ENCODE measurements around the gene CORT. TPM values are rescaled to one million over a fixed set of nuclear protein-coding genes. Genes with fewer than 3 reads are reported as not detected.

Gene CORT
- total RNA-seq, 2 experiments from 2014 or later = 0.66 TPM; not detected in 1

- CTCF ChIA-PET (ENCODE audit: unreplicated experiment) = no interaction called here
- intact Hi-C loops (cut with micrococcal nuclease; ENCODE audit: unreplicated experiment) = no loop called here
These were observed 5.6 kb upstream of the CORT start for GRCh38 chr1:10444248-10444647.

GRCh38 chr1:10444795-10445397 is 4.9 kb upstream of the CORT start:
- Histone ChIP-seq H3K4me3 (ENCODE audit: low read depth, low read length, poor library complexity, severe bottlenecking) (no peak overlapping the region), H3K9me2 (ENCODE audit: insufficient read depth, low read length) (no peaks in the 10 kb centered on the region), H3K4me2 (ENCODE audit: low read length) (no peak overlapping the region), H3K9me3 (ENCODE audit: low read length) (no peaks in the 10 kb centered on the region), H3K4me1 (ENCODE audit: insufficient read depth, low read length, poor library complexity, severe bottlenecking) (no peaks in the 10 kb centered on the region), H3K36me3 (ENCODE audit: insufficient read depth, low read length) (peaks cover 5% of the 10 kb centered on the region; the same call in 1 of the 2 replicates), H3K79me2 (ENCODE audit: insufficient read depth, low read depth, low read length) (no peaks in the 10 kb centered on the region), H2AFZ (ENCODE audit: low read length) (no peak overlapping the region), H3K27ac (ENCODE audit: low read depth, low read length, poor library complexity, severe bottlenecking) (no peak overlapping the region), H4K20me1 (ENCODE audit: insufficient read depth, low read length) (no peaks in the 10 kb centered on the region)
- CTCF ChIA-PET (ENCODE audit: unreplicated experiment) = no interaction called here
- no peak for TF ChIP-seq EZH2phosphoT487 (IDR thresholded peaks at IDR 0.05; ENCODE audit: borderline replicate concordance, low read depth, low read length)
- TF ChIP-seq CTCF (conservative IDR thresholded peaks at IDR 0.05; ENCODE audit: low read length) = no peak
- no peak for DNase-seq (ENCODE audit: low spot score)
- no TSS peak for BruUV-seq (replicated peaks)
- intact Hi-C loops (cut with micrococcal nuclease; ENCODE audit: unreplicated experiment) = no loop called here
- POLR2A ChIA-PET = no interaction called here

More at GRCh38 chr1:10444248-10444647, 5.6 kb upstream of the CORT start:
- Histone ChIP-seq H3K27ac (ENCODE audit: low read depth, low read length, poor library complexity, severe bottlenecking) (no peak overlapping the region), H3K4me2 (ENCODE audit: low read length) (no peak overlapping the region), H3K79me2 (ENCODE audit: insufficient read depth, low read depth, low read length) (no peaks in the 10 kb centered on the region), H3K9me3 (ENCODE audit: low read length) (no peaks in the 10 kb centered on the region), H3K4me1 (ENCODE audit: insufficient read depth, low read length, poor library complexity, severe bottlenecking) (no peaks in the 10 kb centered on the region), H3K36me3 (ENCODE audit: insufficient read depth, low read length) (peaks cover 5% of the 10 kb centered on the region; the same call in 1 of the 2 replicates), H3K9me2 (ENCODE audit: insufficient read depth, low read length) (no peaks in the 10 kb centered on the region), H3K4me3 (ENCODE audit: low read depth, low read length, poor library complexity, severe bottlenecking) (no peak overlapping the region), H2AFZ (ENCODE audit: low read length) (no peak overlapping the region), H4K20me1 (ENCODE audit: insufficient read depth, low read length) (no peaks in the 10 kb centered on the region)
- no peak for DNase-seq (ENCODE audit: low spot score)
- POLR2A ChIA-PET = interaction anchor here (0.7 kb wide), 2 partner anchors 11 to 14 kb away, joined by 3 to 4 read pairs; partner anchors contain the start of gene CENPS
- TF ChIP-seq CTCF (conservative IDR thresholded peaks at IDR 0.05; ENCODE audit: low read length) (no peak), EZH2phosphoT487 (IDR thresholded peaks at IDR 0.05; ENCODE audit: borderline replicate concordance, low read depth, low read length) (no peak)
- BruUV-seq (replicated peaks) = no TSS peak

- ChIA-PET POLR2A (interaction anchor here (0.6 kb wide), 1 partner anchor 39 kb away, joined by 5 read pairs; no protein-coding TSS in a partner anchor), CTCF (ENCODE audit: unreplicated experiment) (no interaction called here)
- Histone ChIP-seq H3K9me3 (ENCODE audit: low read length) (no peaks in the 10 kb centered on the region), H2AFZ (ENCODE audit: low read length) (no peak overlapping the region), H3K4me1 (ENCODE audit: insufficient read depth, low read length, poor library complexity, severe bottlenecking) (no peaks in the 10 kb centered on the region), H3K79me2 (ENCODE audit: insufficient read depth, low read depth, low read length) (no peaks in the 10 kb centered on the region), H4K20me1 (ENCODE audit: insufficient read depth, low read length) (no peaks in the 10 kb centered on the region), H3K36me3 (ENCODE audit: insufficient read depth, low read length) (no peaks in the 10 kb centered on the region), H3K4me2 (ENCODE audit: low read length) (no peak overlapping the region), H3K4me3 (ENCODE audit: low read depth, low read length, poor library complexity, severe bottlenecking) (no peak overlapping the region), H3K27ac (ENCODE audit: low read depth, low read length, poor library complexity, severe bottlenecking) (no peak overlapping the region), H3K9me2 (ENCODE audit: insufficient read depth, low read length) (no peaks in the 10 kb centered on the region)
- no peak for DNase-seq (ENCODE audit: low spot score)
- no TSS peak for BruUV-seq (replicated peaks)
- intact Hi-C loops (cut with micrococcal nuclease; ENCODE audit: unreplicated experiment) = no loop called here
- TF ChIP-seq EZH2phosphoT487 (IDR thresholded peaks at IDR 0.05; ENCODE audit: borderline replicate concordance, low read depth, low read length) (no peak), CTCF (conservative IDR thresholded peaks at IDR 0.05; ENCODE audit: low read length) (no peak)
These were observed 2.9 kb upstream of the CORT start for GRCh38 chr1:10446790-10447422.

All from OCI-LY7 (cell line).